Fibroblast of skin of scalp (primary cell): Measurements from ENCODE around the gene SLC15A4.

Source experiments
- DNase-seq: peaks from one replicate; pipeline ENCODE4 v3.0.0-alpha.2; 2013

Gene SLC15A4

GRCh38 chr12:128792398-128792797 is 31.4 kb downstream of the SLC15A4 start:
- no peak for DNase-seq

DNA sequence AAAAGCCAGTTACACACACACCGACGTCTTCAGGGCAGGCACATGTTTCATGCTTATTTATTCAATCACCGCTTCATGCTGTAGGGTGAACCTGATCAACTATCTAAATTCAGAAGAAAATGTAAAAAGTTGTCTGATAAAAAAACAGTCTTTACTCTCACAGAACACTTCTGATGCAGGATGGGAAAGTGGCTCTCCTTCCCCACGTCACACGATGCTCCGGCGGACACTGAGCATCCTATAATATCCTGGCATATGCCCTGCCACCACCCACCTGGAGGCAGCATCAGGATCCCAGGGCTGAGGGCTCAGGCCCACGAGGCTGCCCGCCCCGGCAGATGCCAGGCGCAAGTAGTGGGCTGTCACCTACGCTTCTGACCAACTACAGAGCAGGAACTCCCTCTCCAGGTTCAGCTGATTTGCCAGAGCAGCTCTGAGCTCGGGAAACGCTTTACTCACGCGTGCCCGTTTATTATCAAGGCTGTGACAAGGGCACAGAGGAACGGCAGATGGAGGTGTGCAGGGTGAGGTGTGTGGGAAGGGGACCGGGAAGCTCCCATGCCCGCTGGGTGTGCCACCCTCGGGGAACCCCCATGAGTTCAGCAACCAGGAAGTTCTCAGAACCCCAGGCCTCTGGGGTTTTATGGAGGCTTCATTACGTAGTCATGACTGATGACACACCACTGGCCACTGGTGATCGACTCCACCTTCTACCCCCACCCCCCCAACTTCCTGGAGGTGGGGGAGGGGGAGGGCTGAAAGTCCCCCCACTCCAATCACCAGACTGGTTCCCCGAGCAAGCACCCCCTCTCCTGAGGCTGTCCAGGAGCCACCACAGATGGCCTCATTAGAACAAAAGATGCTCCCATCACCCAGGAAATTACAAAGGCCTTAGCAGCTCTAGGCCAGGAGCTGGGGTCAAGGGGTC is 32.1 kb downstream of the SLC15A4 start:
- DNase-seq = no peak

- peak; percentile 54 for DNase-seq
Measured at GRCh38 chr12:128790653-128791373, 32.9 kb downstream of the SLC15A4 start.

DNA sequence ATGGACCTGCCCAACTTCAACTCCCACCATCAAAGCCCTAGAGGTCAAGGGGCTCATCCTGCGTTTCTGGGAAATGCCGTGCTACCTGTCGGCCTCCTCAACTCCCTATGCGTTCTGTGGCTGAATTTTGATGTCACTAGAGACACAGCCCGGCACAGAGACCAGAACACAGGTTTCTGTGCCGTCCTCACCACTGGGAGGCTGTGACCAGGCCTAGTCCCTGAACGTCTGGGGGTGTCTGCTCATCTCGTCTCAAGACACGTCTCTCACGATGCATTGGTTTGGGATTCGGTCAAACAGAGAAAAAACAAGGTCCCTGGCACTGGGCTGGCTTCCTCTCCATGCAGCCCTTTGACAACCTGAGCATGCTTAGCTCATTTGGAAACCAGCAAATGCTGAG is 33.5 kb downstream of the SLC15A4 start:
- DNase-seq = no peak

DNA sequence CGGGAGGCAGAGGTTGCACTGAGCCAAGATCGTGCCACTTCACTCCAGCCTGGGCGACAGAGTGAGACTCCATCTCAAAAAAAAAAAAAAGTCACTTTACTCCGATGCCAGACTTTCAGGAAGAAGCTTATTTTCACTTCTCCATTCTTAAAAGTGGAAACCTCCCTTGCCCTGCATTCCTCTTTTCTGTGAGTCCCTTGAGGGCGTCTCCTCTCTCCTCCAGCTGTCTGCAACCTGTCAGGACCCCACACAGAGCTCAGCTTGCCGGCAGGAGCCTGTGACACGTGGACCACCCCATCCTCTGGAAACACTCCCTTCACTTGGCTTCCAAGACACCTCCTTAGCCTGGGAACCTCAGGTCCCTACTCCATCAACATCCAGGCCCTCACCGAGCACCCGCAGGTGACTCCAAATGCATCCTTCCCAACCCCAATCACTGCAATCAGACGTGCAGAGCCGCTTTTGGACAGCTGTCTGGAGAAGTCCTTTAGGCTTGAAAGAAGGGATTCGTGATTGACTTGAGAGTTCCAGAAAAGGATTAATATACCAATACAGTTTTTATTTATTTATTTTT is 34.3 kb downstream of the SLC15A4 start:
- DNase-seq = no peak

DNA sequence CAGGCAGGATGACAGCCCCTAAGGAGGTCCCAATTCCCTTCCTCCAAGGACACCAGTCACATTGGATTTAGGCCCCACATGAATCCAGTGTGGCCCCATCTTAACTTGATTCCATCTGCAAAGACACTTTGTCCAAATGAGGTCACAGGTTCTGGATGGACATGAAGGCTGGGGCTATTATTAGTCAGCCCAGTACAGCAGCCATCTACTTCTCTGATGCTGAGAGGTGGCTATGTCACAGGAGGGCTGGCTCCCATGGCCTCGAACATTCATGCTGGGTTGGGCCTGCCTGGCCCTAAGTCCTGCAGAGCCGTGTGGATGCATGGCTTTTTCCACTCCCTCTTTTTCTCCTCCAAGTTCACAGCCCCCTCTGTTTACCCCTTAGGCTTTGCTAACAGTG is 35.9 kb downstream of the SLC15A4 start:
- no peak for DNase-seq

- no peak for DNase-seq
Measured at GRCh38 chr12:128786741-128787391, 36.9 kb downstream of the SLC15A4 start.

DNA sequence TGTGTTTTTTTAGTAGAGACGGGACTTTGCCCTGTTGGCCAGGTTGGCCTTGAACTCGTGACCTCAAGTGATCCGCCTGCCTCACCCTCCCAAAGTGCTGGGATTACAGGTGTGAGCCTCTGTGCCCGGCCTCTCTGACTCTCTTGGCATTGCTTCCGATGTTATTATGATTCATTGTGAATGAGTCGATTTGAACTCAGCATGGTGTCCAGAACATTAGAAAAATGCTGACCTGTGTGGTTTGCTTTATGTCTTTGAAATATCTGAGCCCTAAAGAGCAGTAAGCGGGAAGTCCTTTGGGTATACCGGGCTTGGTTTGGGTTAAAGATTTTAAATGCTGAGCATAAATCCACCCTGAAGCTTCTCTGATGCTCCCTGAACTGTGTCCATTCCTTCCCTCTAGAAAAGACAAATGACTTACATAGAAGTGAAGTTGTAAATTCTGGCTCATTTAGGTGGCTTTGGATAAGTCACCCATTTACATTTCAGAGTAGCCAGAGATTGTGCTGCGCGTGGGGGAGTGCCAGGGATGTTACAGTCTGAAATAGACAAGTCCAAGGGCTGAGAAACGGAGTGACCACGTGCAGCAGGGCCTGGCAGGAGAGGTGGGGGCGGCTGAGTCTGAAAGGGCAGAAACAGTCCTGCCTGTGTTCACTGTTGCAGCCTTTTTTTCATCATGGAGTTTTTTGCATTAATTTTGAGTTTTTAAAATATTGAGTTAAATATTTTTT is 39.6 kb downstream of the SLC15A4 start:
- DNase-seq = no peak

DNA sequence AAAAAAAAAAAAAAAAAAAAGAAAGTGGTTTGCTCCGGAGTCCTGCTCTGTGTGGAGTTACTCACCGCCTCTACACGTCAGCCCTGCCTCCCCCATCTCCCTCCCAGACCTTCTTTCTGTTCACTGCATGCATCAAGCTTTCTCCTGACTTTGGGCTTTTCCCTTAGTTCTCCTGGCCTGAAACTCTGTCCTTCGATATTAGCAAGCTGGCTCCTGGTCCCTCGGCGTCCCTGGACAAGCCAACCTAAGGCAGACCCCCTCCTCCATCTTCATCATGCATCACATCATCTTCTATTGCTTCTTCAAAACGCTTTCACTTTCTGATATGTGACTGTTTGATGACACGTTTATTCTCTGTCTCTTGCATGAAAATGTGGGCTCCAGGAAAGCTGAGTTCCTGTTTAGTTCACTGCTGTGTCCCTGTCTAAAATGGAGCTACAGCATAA is 40.6 kb downstream of the SLC15A4 start:
- no peak for DNase-seq

DNA sequence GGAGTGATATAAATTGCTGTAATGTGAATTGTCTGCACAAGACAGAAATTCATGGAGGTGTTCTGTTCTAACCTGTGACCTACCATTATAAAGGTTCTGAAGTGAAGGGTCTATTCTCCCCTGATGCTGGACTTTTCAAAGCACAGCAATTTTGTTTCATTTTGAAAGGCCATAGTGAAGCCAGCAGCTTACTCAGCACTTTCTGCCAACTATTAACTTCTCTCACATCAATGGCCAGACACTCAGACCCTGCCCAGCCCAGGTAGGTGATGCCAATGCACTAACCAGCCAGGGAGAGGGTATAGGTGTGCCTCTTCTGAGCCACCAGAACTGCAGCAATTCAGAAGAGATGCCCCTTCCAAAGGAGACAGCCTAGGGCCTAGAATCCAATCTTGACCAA is 43.9 kb downstream of the SLC15A4 start:
- no peak for DNase-seq

DNA sequence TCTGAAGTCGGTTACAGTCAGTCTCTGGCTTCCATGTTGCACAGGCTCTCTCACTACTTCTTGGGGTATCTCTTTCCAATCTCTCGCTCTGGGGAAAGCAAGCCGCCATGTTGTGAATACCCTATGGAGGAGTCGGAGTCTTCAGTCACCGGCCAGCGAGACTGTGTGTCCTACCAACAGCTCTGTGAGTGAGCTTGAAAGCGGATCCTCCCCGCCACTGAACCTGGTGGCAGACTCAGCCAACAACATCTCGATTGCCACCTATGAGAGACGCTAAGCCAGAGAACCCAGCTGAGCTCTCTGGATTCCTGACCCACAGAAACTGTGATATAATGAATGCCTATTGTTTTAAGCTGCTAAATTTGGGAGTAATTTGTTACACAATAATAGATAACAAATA is 51.5 kb downstream of the SLC15A4 start:
- no peak for DNase-seq

- DNase-seq = peak; percentile 14
Measured at GRCh38 chr12:128771681-128772080, 52.1 kb downstream of the SLC15A4 start.

GRCh38 chr12:128767518-128767917 is 56.2 kb downstream of the SLC15A4 start:
- no peak for DNase-seq

GRCh38 chr12:128766738-128767501 is 56.8 kb downstream of the SLC15A4 start:
- DNase-seq = no peak

DNA sequence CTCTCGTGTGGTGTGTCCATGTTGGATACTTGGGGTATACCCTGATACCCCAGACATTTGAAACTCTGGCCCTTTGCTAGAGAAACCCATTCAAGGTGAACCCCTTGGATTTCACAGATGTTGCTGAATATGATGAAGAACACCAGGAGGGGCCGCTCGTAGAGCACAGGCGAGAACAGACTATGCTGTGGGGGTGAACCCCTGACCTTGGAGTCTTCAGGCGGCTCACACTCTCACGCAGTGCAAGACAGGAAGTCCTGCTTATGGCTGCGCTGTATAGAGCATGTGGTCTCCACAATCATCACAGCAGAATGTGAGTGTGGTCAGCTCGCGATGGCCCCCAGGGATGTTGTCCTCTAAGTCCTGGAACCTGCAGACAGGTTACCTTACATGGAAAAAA is 60.4 kb downstream of the SLC15A4 start:
- DNase-seq = no peak

DNA sequence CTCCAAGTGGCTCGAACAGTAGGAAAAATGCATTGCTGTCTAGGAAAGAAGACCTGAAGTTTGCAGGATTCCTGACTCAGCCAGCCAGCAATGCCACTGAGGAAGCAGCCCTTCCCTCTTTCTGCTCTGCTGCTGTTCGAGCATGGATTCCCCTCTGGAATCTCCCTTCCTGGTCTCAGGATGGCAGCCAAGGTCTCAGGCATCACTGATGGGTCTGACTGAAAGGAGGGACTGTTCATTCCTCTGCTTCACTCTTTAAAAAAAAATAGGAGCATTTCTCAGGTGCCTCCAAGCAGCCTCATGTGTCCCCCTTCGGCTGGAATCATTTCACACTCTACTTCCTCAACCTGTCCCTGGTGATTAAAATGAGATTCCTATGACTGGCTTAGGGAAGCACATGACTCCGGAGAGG is 62.4 kb downstream of the SLC15A4 start:
- DNase-seq = no peak

DNA sequence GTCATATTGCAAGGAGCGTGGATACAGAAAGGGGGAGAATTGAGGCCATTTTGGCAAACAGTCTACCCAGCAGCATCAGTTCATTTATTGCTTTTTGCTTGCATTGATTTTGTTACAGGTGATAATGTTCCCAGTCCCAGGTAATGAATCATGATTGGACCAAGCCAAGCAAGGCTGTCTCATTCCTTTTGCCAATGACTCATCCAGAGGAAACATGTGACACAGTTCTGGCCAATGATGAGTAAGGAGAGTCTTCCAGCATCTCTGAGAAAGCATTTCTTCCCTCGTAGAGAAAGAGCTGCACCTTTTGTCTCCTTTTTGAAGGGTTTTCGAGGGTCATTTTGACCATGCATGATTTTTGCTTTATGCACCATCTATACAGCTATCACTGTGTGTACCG is 68.2 kb downstream of the SLC15A4 start:
- DNase-seq = no peak

DNA sequence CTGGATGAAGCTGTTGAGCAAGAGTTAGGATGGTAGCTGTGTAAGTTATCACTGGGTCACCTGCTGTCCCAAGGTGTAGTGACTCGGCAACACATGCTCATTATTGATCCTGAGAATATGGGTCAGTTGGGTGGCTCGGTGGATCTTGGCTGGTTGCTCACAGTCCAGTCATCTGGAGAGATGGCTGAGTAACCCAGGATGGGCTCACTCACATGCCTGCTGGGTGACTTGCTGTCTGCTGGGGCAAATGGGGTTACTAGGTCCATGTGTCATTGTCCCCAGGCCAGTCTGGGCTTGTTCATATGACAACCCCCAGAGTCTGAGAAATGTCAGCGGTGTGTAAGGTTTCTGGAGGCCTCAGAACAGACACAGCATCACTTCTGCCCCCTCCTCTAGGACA is 69.5 kb downstream of the SLC15A4 start:
- no peak for DNase-seq

DNA sequence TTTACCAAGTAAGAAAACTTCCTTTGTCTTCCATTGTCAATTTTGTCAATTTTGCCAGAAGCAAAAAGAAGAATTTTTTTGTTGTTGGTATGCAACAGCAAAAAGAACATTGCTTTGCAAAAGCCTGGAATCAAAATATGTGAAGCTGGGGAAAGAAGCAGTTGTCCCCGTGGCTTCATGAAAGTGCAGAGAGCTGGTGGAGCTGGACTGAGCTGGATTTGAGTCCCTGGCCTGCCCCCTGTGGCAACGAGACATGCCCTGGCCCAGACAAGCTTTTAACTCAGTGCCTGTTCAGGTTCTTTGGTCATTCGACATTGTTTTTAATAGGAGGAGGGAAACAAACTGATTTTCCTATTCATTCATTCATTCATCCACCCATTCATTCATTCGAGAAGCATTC is 70.3 kb downstream of the SLC15A4 start:
- DNase-seq = no peak

- no peak for DNase-seq
Measured at GRCh38 chr12:128752386-128752785, 71.4 kb downstream of the SLC15A4 start.

DNA sequence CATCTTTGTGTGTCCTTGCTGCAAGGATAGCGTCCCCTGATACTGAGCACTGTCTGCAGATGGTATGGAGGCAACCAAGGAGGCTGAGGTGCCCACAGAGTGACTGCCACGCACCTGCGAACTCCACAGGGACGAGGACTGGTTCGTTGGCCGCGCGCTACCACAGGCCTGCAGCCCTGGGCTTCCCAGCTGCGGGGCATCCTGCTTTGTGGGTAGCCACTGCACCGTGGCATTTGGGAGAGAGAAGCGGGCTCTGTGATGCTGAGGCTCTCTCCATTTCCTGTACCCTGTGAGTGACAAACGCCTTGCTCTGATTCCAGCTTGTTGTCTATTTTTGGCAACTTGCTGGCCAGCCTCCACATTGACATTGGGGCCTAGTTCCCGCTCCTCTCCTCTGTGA is 76.3 kb downstream of the SLC15A4 start:
- DNase-seq = no peak
